GM12878 (cell line): ENCODE measurements around the gene BTBD9. TPM values are rescaled to one million over a fixed set of nuclear protein-coding genes. Genes with fewer than 3 reads are reported as not detected.

Experiments
- BMI1 ChIP-seq: fragments of 450-650 bp; IDR thresholded peaks from 2 replicates; pipeline ENCODE4 v1.6.1; 2016; ENCODE audit warnings: mild to moderate bottlenecking, moderate library complexity, borderline replicate concordance
- CBFB ChIP-seq: IDR thresholded peaks from 2 replicates; pipeline ENCODE4 v1.6.1; 2016; ENCODE audit warnings: antibody characterized with exemption, low read depth
- E4F1 ChIP-seq: fragments of 450-650 bp; IDR thresholded peaks from 2 replicates; pipeline ENCODE4 v1.6.1; 2018; ENCODE audit warnings: borderline replicate concordance, mild to moderate bottlenecking; ENCODE audit not compliant: partially characterized antibody
- IKZF2 ChIP-seq, 2 experiments: fragments of 450-650 bp; IDR thresholded peaks; 2 replicates each; pipeline ENCODE4 v1.6.1; 2017; ENCODE audit warnings: mild to moderate bottlenecking in 2 of 2, moderate library complexity in 2 of 2
- JUNB ChIP-seq: IDR thresholded peaks from 2 replicates; pipeline ENCODE4 v1.6.1; 2016; ENCODE audit warnings: antibody characterized with exemption, mild to moderate bottlenecking
- NBN ChIP-seq: fragments of 450-650 bp; IDR thresholded peaks from 2 replicates; pipeline ENCODE4 v1.6.1; 2016
- SIX5 ChIP-seq: IDR thresholded peaks from 2 replicates; pipeline ENCODE4 v1.6.1; 2011; ENCODE audit warnings: mild to moderate bottlenecking, low read depth, low read length, moderate library complexity; ENCODE audit not compliant: severe bottlenecking
- ZBTB11 ChIP-seq: fragments of 450-650 bp; formaldehyde crosslinking; IDR thresholded peaks from 2 replicates; pipeline ENCODE4 v1.5.0; 2022; ENCODE audit warnings: mild to moderate bottlenecking, missing genetic modification characterization
- ZNF207 ChIP-seq: fragments of 450-650 bp; IDR thresholded peaks from 2 replicates; pipeline ENCODE4 v1.6.1; 2014; ENCODE audit warnings: antibody characterized with exemption, mild to moderate bottlenecking, borderline replicate concordance
- ZNF24 ChIP-seq: fragments of 450-650 bp; IDR thresholded peaks from 2 replicates; pipeline ENCODE4 v1.6.1; 2017; ENCODE audit warnings: antibody characterized with exemption, mild to moderate bottlenecking
- ZNF274 ChIP-seq: IDR thresholded peaks from one replicate; pipeline ENCODE4 v1.8.0; 2011; ENCODE audit not compliant: insufficient read length, insufficient read depth
- ZNF687 ChIP-seq: fragments of 450-650 bp; IDR thresholded peaks from 2 replicates; pipeline ENCODE4 v1.6.1; 2017; ENCODE audit warnings: mild to moderate bottlenecking, moderate library complexity
- polyA plus RNA-seq, 11 experiments: library from polyadenylated mRNA; depleted of rRNA in 4 of 11; unstranded in 6 of 11; stranded (reverse) in 5 of 11; fragments of >200 nt; fragmentation: Nextera tagmentation in 4 of 11; fragmentation: Illumina TruSeq in 1 of 11; extraction: Ambion mirVana in 4 of 11; extraction: Trizol in 1 of 11; gene quantifications; 1 replicate in 1 of 11; 2 replicates in 10 of 11; pipeline versions ENCODE4 v1.2.1 to v1.2.3, GENCODE V29; 2011 to 2016; ENCODE audit warnings: inconsistent platforms in 2 of 11, missing spikeins in 2 of 11, low read depth in 1 of 11
- total RNA-seq, 4 experiments: library from RNA; depleted of rRNA in 3 of 4; stranded (reverse); fragments of >200 nt in 3 of 4; fragmentation: Illumina TruSeq in 1 of 4; extraction: Trizol in 1 of 4; gene quantifications; 2 replicates each; pipeline versions ENCODE4 v1.2.1 to v1.2.3, GENCODE V29; 2013 to 2021
- TF ChIP-seq, protein P1 (sequence below): fragments of 450-650 bp; IDR thresholded peaks from 2 replicates; pipeline ENCODE4 v1.6.1; 2014; ENCODE audit warnings: mild to moderate bottlenecking
- TF ChIP-seq, protein P2 (sequence below): IDR thresholded peaks from 2 replicates; pipeline ENCODE4 v1.6.1; 2011; ENCODE audit warnings: borderline replicate concordance, low read depth, mild to moderate bottlenecking, moderate library complexity, low read length; ENCODE audit not compliant: insufficient read depth, poor library complexity, severe bottlenecking
- TF ChIP-seq, protein P3 (sequence below): fragments of 450-650 bp; IDR thresholded peaks from 2 replicates; pipeline ENCODE4 v1.6.1; 2017; ENCODE audit warnings: mild to moderate bottlenecking, low read depth, inconsistent platforms; ENCODE audit not compliant: poor library complexity, severe bottlenecking

BTBD9 gene
- total and polyA plus RNA-seq, 10 of the 15 experiments (the other 5 are each of a cell fraction or from before 2014, with no cell fraction given), result 0.22 to 8.6 (median 4.6) TPM

- TF ChIP-seq, protein P1, sequence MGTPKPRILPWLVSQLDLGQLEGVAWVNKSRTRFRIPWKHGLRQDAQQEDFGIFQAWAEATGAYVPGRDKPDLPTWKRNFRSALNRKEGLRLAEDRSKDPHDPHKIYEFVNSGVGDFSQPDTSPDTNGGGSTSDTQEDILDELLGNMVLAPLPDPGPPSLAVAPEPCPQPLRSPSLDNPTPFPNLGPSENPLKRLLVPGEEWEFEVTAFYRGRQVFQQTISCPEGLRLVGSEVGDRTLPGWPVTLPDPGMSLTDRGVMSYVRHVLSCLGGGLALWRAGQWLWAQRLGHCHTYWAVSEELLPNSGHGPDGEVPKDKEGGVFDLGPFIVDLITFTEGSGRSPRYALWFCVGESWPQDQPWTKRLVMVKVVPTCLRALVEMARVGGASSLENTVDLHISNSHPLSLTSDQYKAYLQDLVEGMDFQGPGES, result no peak
- no peak for TF ChIP-seq ZBTB11 (CRISPR knock-in tag)
- TF ChIP-seq BMI1, result no peak
- TF ChIP-seq JUNB, result peak; percentile 53
- TF ChIP-seq SIX5, result peak; percentile 10
- TF ChIP-seq IKZF2 (IDR thresholded peaks at IDR 0.05), result peak; percentile 39 to 48; a peak in 2 of 4 replicates
- no peak for TF ChIP-seq NBN
- no peak for TF ChIP-seq ZNF687
- TF ChIP-seq, protein P2, sequence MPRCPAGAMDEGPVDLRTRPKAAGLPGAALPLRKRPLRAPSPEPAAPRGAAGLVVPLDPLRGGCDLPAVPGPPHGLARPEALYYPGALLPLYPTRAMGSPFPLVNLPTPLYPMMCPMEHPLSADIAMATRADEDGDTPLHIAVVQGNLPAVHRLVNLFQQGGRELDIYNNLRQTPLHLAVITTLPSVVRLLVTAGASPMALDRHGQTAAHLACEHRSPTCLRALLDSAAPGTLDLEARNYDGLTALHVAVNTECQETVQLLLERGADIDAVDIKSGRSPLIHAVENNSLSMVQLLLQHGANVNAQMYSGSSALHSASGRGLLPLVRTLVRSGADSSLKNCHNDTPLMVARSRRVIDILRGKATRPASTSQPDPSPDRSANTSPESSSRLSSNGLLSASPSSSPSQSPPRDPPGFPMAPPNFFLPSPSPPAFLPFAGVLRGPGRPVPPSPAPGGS, result no peak
- TF ChIP-seq, protein P3, sequence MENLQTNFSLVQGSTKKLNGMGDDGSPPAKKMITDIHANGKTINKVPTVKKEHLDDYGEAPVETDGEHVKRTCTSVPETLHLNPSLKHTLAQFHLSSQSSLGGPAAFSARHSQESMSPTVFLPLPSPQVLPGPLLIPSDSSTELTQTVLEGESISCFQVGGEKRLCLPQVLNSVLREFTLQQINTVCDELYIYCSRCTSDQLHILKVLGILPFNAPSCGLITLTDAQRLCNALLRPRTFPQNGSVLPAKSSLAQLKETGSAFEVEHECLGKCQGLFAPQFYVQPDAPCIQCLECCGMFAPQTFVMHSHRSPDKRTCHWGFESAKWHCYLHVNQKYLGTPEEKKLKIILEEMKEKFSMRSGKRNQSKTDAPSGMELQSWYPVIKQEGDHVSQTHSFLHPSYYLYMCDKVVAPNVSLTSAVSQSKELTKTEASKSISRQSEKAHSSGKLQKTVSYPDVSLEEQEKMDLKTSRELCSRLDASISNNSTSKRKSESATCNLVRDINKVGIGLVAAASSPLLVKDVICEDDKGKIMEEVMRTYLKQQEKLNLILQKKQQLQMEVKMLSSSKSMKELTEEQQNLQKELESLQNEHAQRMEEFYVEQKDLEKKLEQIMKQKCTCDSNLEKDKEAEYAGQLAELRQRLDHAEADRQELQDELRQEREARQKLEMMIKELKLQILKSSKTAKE, result no peak
- no peak for TF ChIP-seq E4F1
- no peak for TF ChIP-seq CBFB
- no peak for TF ChIP-seq ZNF24
- no peak for TF ChIP-seq ZNF274
- TF ChIP-seq ZNF207, result no peak
Measured at GRCh38 chr6:38671885-38672467, 32.2 kb upstream of the BTBD9 start (continued).
